ENCODE data around the gene SLC9B1. TPM values are rescaled to one million over a fixed set of nuclear protein-coding genes. Genes with fewer than 3 reads are reported as not detected.
"Not testable (repeated sequence)": the region's sequence is repeated elsewhere in the genome, so short reads cannot be mapped to it uniquely, and the experiment has no call there.

SLC9B1 gene
- total RNA-seq, 1 experiment from 2014 or later = 0.77 TPM

- no peaks in the 10 kb centered on the region for H3K9me3 Mint-ChIP-seq (ENCODE audit: unreplicated experiment)
- no peak overlapping the region for H3K4me3 Mint-ChIP-seq (ENCODE audit: unreplicated experiment)
- no peak overlapping the region for H3K27ac Mint-ChIP-seq (ENCODE audit: low read depth, unreplicated experiment)
- BruUV-seq (replicated peaks) = no TSS peak
- peaks cover 24% of the 10 kb centered on the region for H3K27me3 Mint-ChIP-seq (ENCODE audit: insufficient read depth, unreplicated experiment)
- ChIA-PET CTCF (interaction anchor here (0.7 kb wide), 2 partner anchors 25 to 382 kb away, joined by 3 read pairs; no protein-coding TSS in a partner anchor), POLR2A (interaction anchor here (2.3 kb wide), 1 partner anchor 175 kb away, joined by 12 read pairs; the partner anchor contains the start of gene UBE2D3)
- intact Hi-C loops (cut with micrococcal nuclease) = no loop called here
- no peaks in the 10 kb centered on the region for H3K36me3 Mint-ChIP-seq (ENCODE audit: insufficient read depth, unreplicated experiment)
- no peaks in the 10 kb centered on the region for H3K4me1 Mint-ChIP-seq (ENCODE audit: insufficient read depth, unreplicated experiment)
- TF ChIP-seq, protein P1, sequence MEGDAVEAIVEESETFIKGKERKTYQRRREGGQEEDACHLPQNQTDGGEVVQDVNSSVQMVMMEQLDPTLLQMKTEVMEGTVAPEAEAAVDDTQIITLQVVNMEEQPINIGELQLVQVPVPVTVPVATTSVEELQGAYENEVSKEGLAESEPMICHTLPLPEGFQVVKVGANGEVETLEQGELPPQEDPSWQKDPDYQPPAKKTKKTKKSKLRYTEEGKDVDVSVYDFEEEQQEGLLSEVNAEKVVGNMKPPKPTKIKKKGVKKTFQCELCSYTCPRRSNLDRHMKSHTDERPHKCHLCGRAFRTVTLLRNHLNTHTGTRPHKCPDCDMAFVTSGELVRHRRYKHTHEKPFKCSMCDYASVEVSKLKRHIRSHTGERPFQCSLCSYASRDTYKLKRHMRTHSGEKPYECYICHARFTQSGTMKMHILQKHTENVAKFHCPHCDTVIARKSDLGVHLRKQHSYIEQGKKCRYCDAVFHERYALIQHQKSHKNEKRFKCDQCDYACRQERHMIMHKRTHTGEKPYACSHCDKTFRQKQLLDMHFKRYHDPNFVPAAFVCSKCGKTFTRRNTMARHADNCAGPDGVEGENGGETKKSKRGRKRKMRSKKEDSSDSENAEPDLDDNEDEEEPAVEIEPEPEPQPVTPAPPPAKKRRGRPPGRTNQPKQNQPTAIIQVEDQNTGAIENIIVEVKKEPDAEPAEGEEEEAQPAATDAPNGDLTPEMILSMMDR (IDR thresholded peaks at IDR 0.05; ENCODE audit: unreplicated experiment) = no peak
- peak; percentile 18 for DNase-seq (ENCODE audit: unreplicated experiment)
These were observed 17.0 kb downstream of the SLC9B1 start for GRCh38 chr4:103002551-103002950.

DNA sequence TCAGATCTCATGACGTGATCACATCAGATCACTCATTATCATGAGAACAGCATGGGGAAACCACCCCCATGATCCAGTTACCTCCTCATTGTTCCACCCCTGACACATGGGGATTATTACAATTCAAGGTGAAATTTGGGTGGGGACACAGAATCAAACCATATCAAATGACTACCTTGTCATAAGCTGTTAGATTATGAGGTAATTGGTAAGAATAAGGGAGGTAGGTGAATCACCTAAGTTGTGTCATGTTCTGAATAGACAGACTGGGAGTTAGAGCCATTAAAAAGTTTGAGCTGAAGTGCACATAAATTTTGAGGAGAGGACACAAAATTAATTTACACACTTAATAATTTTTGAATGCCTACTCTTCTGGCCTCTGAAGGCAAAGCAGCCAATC lies 24.7 kb downstream of the SLC9B1 start:
- Mint-ChIP-seq H3K36me3 (ENCODE audit: insufficient read depth, unreplicated experiment) (no peaks in the 10 kb centered on the region), H3K4me1 (ENCODE audit: insufficient read depth, unreplicated experiment) (no peaks in the 10 kb centered on the region), H3K27me3 (ENCODE audit: insufficient read depth, unreplicated experiment) (no peaks in the 10 kb centered on the region), H3K4me3 (ENCODE audit: unreplicated experiment) (no peak overlapping the region), H3K27ac (ENCODE audit: low read depth, unreplicated experiment) (no peak overlapping the region), H3K9me3 (ENCODE audit: unreplicated experiment) (peaks cover 7% of the 10 kb centered on the region)
- no TSS peak for BruUV-seq (replicated peaks)
- TF ChIP-seq, protein P1 (IDR thresholded peaks at IDR 0.05; ENCODE audit: unreplicated experiment) = no peak
- no peak for DNase-seq (ENCODE audit: unreplicated experiment)
- ChIA-PET CTCF (interaction anchor here (0.7 kb wide), 1 partner anchor 375 kb away, joined by 5 read pairs; no protein-coding TSS in a partner anchor), POLR2A (interaction anchor here (1.2 to 2.3 kb wide), 2 partner anchors 126 to 167 kb away, joined by 3 to 6 read pairs; partner anchors contain the start of genes CISD2 and UBE2D3)
- intact Hi-C loops (cut with micrococcal nuclease) = no loop called here

GRCh38 chr4:102993985-102994384 lies 25.5 kb downstream of the SLC9B1 start:
- H3K27me3 Mint-ChIP-seq (ENCODE audit: insufficient read depth, unreplicated experiment); H3K4me3 Mint-ChIP-seq (ENCODE audit: unreplicated experiment); DNase-seq (ENCODE audit: unreplicated experiment); intact Hi-C loops (cut with micrococcal nuclease); H3K9me3 Mint-ChIP-seq (ENCODE audit: unreplicated experiment); H3K27ac Mint-ChIP-seq (ENCODE audit: low read depth, unreplicated experiment); POLR2A ChIA-PET; CTCF ChIA-PET; H3K36me3 Mint-ChIP-seq (ENCODE audit: insufficient read depth, unreplicated experiment); BruUV-seq (replicated peaks); H3K4me1 Mint-ChIP-seq (ENCODE audit: insufficient read depth, unreplicated experiment): not testable (repeated sequence)

DNA sequence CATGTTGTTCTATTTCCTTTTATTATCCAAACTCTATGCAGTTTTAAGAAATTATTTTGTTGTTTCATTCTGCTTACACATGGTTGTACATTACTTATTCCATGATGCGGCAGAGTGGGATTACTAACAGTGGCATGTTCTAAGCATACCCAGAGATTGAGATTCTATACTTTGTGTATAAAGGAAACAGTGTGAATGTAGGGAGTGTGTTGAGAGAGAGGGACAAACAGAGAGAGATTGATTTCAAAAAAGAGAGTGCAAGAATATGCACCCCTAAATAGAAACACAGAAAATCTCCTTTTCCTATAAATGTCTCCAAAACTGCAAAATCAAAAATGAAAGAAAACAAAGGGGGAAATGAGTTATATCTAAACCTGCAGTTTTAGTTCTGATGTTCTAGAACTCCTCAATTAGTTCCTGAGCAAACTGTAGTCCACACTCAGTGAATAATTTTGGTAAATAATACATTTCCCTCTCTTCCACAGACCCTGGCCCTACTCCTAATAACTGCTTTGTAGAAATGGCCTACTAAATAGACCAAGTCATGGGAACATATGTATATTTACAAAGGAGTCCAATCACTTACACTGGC lies 31.0 kb downstream of the SLC9B1 start:
- BruUV-seq (replicated peaks) = no TSS peak
- Mint-ChIP-seq H3K9me3 (ENCODE audit: unreplicated experiment) (peaks cover 7% of the 10 kb centered on the region), H3K27me3 (ENCODE audit: insufficient read depth, unreplicated experiment) (no peaks in the 10 kb centered on the region), H3K4me3 (ENCODE audit: unreplicated experiment) (no peak overlapping the region), H3K27ac (ENCODE audit: low read depth, unreplicated experiment) (no peak overlapping the region), H3K36me3 (ENCODE audit: insufficient read depth, unreplicated experiment) (no peaks in the 10 kb centered on the region), H3K4me1 (ENCODE audit: insufficient read depth, unreplicated experiment) (no peaks in the 10 kb centered on the region)
- TF ChIP-seq, protein P1 (IDR thresholded peaks at IDR 0.05; ENCODE audit: unreplicated experiment) = no peak
- ChIA-PET CTCF (no interaction called here), POLR2A (no interaction called here)
- intact Hi-C loops (cut with micrococcal nuclease) = no loop called here
- no peak for DNase-seq (ENCODE audit: unreplicated experiment)
